ENCODE data around the gene TBXAS1. TPM values are rescaled to one million over a fixed set of nuclear protein-coding genes. Genes with fewer than 3 reads are reported as not detected.

Gene TBXAS1
- total and polyA plus RNA-seq, 2 donors (not counting 3 experiments of a cell fraction or from before 2014, with no cell fraction given): 2.1 to 4.3 TPM

- no peak for TF ChIP-seq POLR2A (IDR thresholded peaks at IDR 0.05; ENCODE audit: low read depth, low read length)
- TF ChIP-seq CTCF (IDR thresholded peaks at IDR 0.05; ENCODE audit: extremely low read depth in 1 of 2, insufficient read depth in 1 of 2, low read depth in 1 of 2, low read length in 2 of 2): no peak
- no peak for TF ChIP-seq EZH2 (IDR thresholded peaks at IDR 0.05; ENCODE audit: borderline replicate concordance, low read depth, low read length, severe bottlenecking)
- no peak for TF ChIP-seq POLR2AphosphoS5 (IDR thresholded peaks at IDR 0.05; ENCODE audit: insufficient read depth, low read depth, low read length)
- FAIRE-seq: no peak
These were observed 131.1 kb downstream of the TBXAS1 start for GRCh38 chr7:139960157-139960556.

GRCh38 chr7:139965942-139966628 lies 137.0 kb downstream of the TBXAS1 start:
- H3K27ac ChIP-seq (ENCODE audit: insufficient read depth, low read depth, low read length): no peak overlapping the region
- H2AFZ ChIP-seq (ENCODE audit: low read depth, low read length): no peak overlapping the region
- POLR2A ChIA-PET: no interaction called here
- H4K20me1 ChIP-seq (replicated peaks; ENCODE audit: control insufficient read depth, extremely low read depth, insufficient read depth, low read length): no peaks in the 10 kb centered on the region
- no peaks in the 10 kb centered on the region for H3K4me1 ChIP-seq (ENCODE audit: control insufficient read depth, extremely low read depth, insufficient read depth, low read length)
- CTCF ChIA-PET: interaction anchor here (0.9 to 1.2 kb wide), 4 partner anchors 12 to 21 kb away, joined by 3 to 5 read pairs (median 3); no protein-coding TSS in a partner anchor
- no TSS peak for BruUV-seq (replicated peaks)
- no peaks in the 10 kb centered on the region for H3K79me2 ChIP-seq (ENCODE audit: control insufficient read depth, insufficient read depth, low read length)
- H3K9me1 ChIP-seq (replicated peaks; ENCODE audit: control insufficient read depth, extremely low read depth, insufficient read depth, low read length): no peaks in the 10 kb centered on the region
- no peak overlapping the region for H3K4me2 ChIP-seq (ENCODE audit: insufficient read depth, low read length)
- peaks cover 4 to 5% of the 10 kb centered on the region in 2 experiments for H3K27me3 ChIP-seq (ENCODE audit: control insufficient read depth in 2 of 2, insufficient read depth in 2 of 2, low read length in 2 of 2)
- dilution Hi-C loops (cut with MboI; ENCODE audit: extremely low pct_ligation_motif_present, low sequenced_read_pairs) (no loop called here), intact Hi-C loops (cut with micrococcal nuclease) (no loop called here)
- no peak for DNase-seq (ENCODE audit: low read depth, low spot score)
- no peak overlapping the region for H3K9ac ChIP-seq (replicated peaks; ENCODE audit: extremely low read depth, insufficient read depth, low read length)
- no peaks in the 10 kb centered on the region for H3K36me3 ChIP-seq (ENCODE audit: control insufficient read depth in 2 of 2, extremely low read depth in 1 of 2, insufficient read depth in 2 of 2, low read length in 2 of 2)
- H3K9me3 ChIP-seq (replicated peaks; ENCODE audit: control insufficient read depth, insufficient read depth, low read length): no peaks in the 10 kb centered on the region
- H3K4me3 ChIP-seq (replicated peaks in 1 of 3; ENCODE audit: insufficient read depth in 1 of 3, low read depth in 1 of 3, low read length in 3 of 3): no peak overlapping the region
- FAIRE-seq: no peak
- no peak for TF ChIP-seq EZH2 (IDR thresholded peaks at IDR 0.05; ENCODE audit: borderline replicate concordance, low read depth, low read length, severe bottlenecking)
- TF ChIP-seq MAX (IDR thresholded peaks at IDR 0.05; ENCODE audit: insufficient read depth, insufficient read length): no peak
- no peak for TF ChIP-seq GATA2 (IDR thresholded peaks at IDR 0.05; ENCODE audit: insufficient read depth, insufficient read length, low read depth, low read length)
- no peak for TF ChIP-seq MYC (IDR thresholded peaks at IDR 0.05; ENCODE audit: low read depth, low read length)
- TF ChIP-seq FOS (IDR thresholded peaks at IDR 0.05; ENCODE audit: borderline replicate concordance, insufficient read depth, low read length): no peak
- TF ChIP-seq JUN (IDR thresholded peaks at IDR 0.05; ENCODE audit: borderline replicate concordance, insufficient read depth, insufficient read length, low read depth): no peak
- no peak for TF ChIP-seq CTCF (IDR thresholded peaks at IDR 0.05; ENCODE audit: extremely low read depth in 1 of 2, insufficient read depth in 1 of 2, low read depth in 1 of 2, low read length in 2 of 2)
- TF ChIP-seq POLR2AphosphoS5 (IDR thresholded peaks at IDR 0.05; ENCODE audit: insufficient read depth, low read depth, low read length): no peak
- no peak for TF ChIP-seq POLR2A (IDR thresholded peaks at IDR 0.05; ENCODE audit: low read depth, low read length)

More at GRCh38 chr7:139960157-139960556, 131.1 kb downstream of the TBXAS1 start:
- peaks cover 0 to 3% of the 10 kb centered on the region in 2 experiments for H3K27me3 ChIP-seq (ENCODE audit: control insufficient read depth in 2 of 2, insufficient read depth in 2 of 2, low read length in 2 of 2)
- H3K79me2 ChIP-seq (ENCODE audit: control insufficient read depth, insufficient read depth, low read length): no peaks in the 10 kb centered on the region
- H3K4me1 ChIP-seq (ENCODE audit: control insufficient read depth, extremely low read depth, insufficient read depth, low read length): no peaks in the 10 kb centered on the region
- H3K9me3 ChIP-seq (replicated peaks; ENCODE audit: control insufficient read depth, insufficient read depth, low read length): no peaks in the 10 kb centered on the region
- no peak overlapping the region for H3K9ac ChIP-seq (replicated peaks; ENCODE audit: extremely low read depth, insufficient read depth, low read length)
- no peaks in the 10 kb centered on the region for H4K20me1 ChIP-seq (replicated peaks; ENCODE audit: control insufficient read depth, extremely low read depth, insufficient read depth, low read length)
- intact Hi-C loops (cut with micrococcal nuclease) (no loop called here), dilution Hi-C loops (cut with MboI; ENCODE audit: extremely low pct_ligation_motif_present, low sequenced_read_pairs) (no loop called here)
- BruUV-seq (replicated peaks): no TSS peak
- ChIA-PET CTCF (interaction anchor here (1.1 kb wide), 1 partner anchor 16 kb away, joined by 3 read pairs; no protein-coding TSS in a partner anchor), POLR2A (no interaction called here)
- H2AFZ ChIP-seq (ENCODE audit: low read depth, low read length): no peak overlapping the region
- no peaks in the 10 kb centered on the region for H3K9me1 ChIP-seq (replicated peaks; ENCODE audit: control insufficient read depth, extremely low read depth, insufficient read depth, low read length)
- no peak overlapping the region for H3K4me3 ChIP-seq (replicated peaks in 1 of 3; ENCODE audit: insufficient read depth in 1 of 3, low read depth in 1 of 3, low read length in 3 of 3)
- H3K27ac ChIP-seq (ENCODE audit: insufficient read depth, low read depth, low read length): no peak overlapping the region
- DNase-seq (ENCODE audit: low read depth, low spot score): no peak
- no peak overlapping the region for H3K4me2 ChIP-seq (ENCODE audit: insufficient read depth, low read length)
- no peaks in the 10 kb centered on the region for H3K36me3 ChIP-seq (ENCODE audit: control insufficient read depth in 2 of 2, extremely low read depth in 1 of 2, insufficient read depth in 2 of 2, low read length in 2 of 2)
